ENCODE measurements around the gene KCNF1.

KCNF1 gene

GRCh38 chr2:10962004-10962403 is 50.3 kb downstream of the KCNF1 start:
- no peaks in the 10 kb centered on the region for H3K36me3 ChIP-seq (ENCODE audit: insufficient read depth, insufficient read length, low read length)

GRCh38 chr2:10963155-10963554 is 51.4 kb downstream of the KCNF1 start:
- Histone ChIP-seq H3K4me1 (ENCODE audit: insufficient read depth, insufficient read length) (peaks cover 2% of the 10 kb centered on the region), H3K4me3 (ENCODE audit: insufficient read length, low read depth) (no peak overlapping the region), H3K9ac (ENCODE audit: insufficient read length, low read depth) (no peak overlapping the region), H3K27me3 (ENCODE audit: insufficient read depth, insufficient read length) (no peaks in the 10 kb centered on the region), H3K36me3 (ENCODE audit: insufficient read depth, insufficient read length, low read length) (no peaks in the 10 kb centered on the region), H3K9me3 (ENCODE audit: insufficient read depth, low read length) (no peaks in the 10 kb centered on the region)
- TF ChIP-seq YY1 (IDR thresholded peaks at IDR 0.05; ENCODE audit: insufficient read depth, insufficient read length) (no peak), ZNF274 (IDR thresholded peaks at IDR 0.05; ENCODE audit: low read depth, low read length) (no peak), SUZ12 (IDR thresholded peaks at IDR 0.05; ENCODE audit: extremely low read depth, insufficient read depth, insufficient read length) (no peak)
- DNase-seq (ENCODE audit: low read depth, low spot score): no peak

More at GRCh38 chr2:10962004-10962403, 50.3 kb downstream of the KCNF1 start:
- TF ChIP-seq ZNF274 (IDR thresholded peaks at IDR 0.05; ENCODE audit: low read depth, low read length) (no peak), SUZ12 (IDR thresholded peaks at IDR 0.05; ENCODE audit: extremely low read depth, insufficient read depth, insufficient read length) (no peak), YY1 (IDR thresholded peaks at IDR 0.05; ENCODE audit: insufficient read depth, insufficient read length) (no peak)
- H3K27me3 ChIP-seq (ENCODE audit: insufficient read depth, insufficient read length): no peaks in the 10 kb centered on the region
- no peak for DNase-seq (ENCODE audit: low read depth, low spot score)
- H3K4me3 ChIP-seq (ENCODE audit: insufficient read length, low read depth): no peak overlapping the region
- H3K9ac ChIP-seq (ENCODE audit: insufficient read length, low read depth): no peak overlapping the region
- no peaks in the 10 kb centered on the region for H3K9me3 ChIP-seq (ENCODE audit: insufficient read depth, low read length)
- peaks cover 2% of the 10 kb centered on the region for H3K4me1 ChIP-seq (ENCODE audit: insufficient read depth, insufficient read length)
